Left hindlimb (tissue), 1 donor: Measurements from ENCODE around the gene AMIGO3.
"Not testable (repeated sequence)": the region's sequence is repeated elsewhere in the genome, so short reads cannot be mapped to it uniquely, and the experiment has no call there.

Source experiments
- DNase-seq: peaks from one replicate; pipeline ENCODE4 v3.0.0-alpha.2; 2018

The AMIGO3 gene

GRCh38 chr3:49719214-49719884 is at the start of gene AMIGO3:
AMIGO3 (minus strand) TSS chr3:49719684; CDS start chr3:49719465, 219 bp downstream.
- DNase-seq, result peak; percentile 94

GRCh38 chr3:49763981-49764380 is 44.5 kb upstream of the AMIGO3 start:
- no peak for DNase-seq

GRCh38 chr3:49761661-49762060 is 42.2 kb upstream of the AMIGO3 start:
- DNase-seq, result no peak

- no peak for DNase-seq
These were observed 39.7 kb upstream of the AMIGO3 start for GRCh38 chr3:49759226-49759625.

- DNase-seq, result no peak
These were observed 37.7 kb upstream of the AMIGO3 start for GRCh38 chr3:49757197-49757596.

- no peak for DNase-seq
These were observed 36.6 kb upstream of the AMIGO3 start for GRCh38 chr3:49756036-49756435.

GRCh38 chr3:49754536-49754935 is 35.1 kb upstream of the AMIGO3 start:
- DNase-seq, result no peak

GRCh38 chr3:49751501-49751900 is 32.0 kb upstream of the AMIGO3 start:
- DNase-seq, result no peak

- DNase-seq, result no peak
These were observed 30.6 kb upstream of the AMIGO3 start for GRCh38 chr3:49750056-49750455.

- not testable (repeated sequence) for DNase-seq
These were observed 29.4 kb upstream of the AMIGO3 start for GRCh38 chr3:49748874-49749273.

- no peak for DNase-seq
These were observed 28.5 kb upstream of the AMIGO3 start for GRCh38 chr3:49747792-49748480.

GRCh38 chr3:49745986-49746385 is 26.5 kb upstream of the AMIGO3 start:
- no peak for DNase-seq

GRCh38 chr3:49740427-49740826 is 20.9 kb upstream of the AMIGO3 start:
- DNase-seq, result no peak

- no peak for DNase-seq
These were observed 18.7 kb upstream of the AMIGO3 start for GRCh38 chr3:49738067-49738713.

GRCh38 chr3:49734752-49735151 is 15.3 kb upstream of the AMIGO3 start:
- DNase-seq, result no peak

GRCh38 chr3:49733551-49733950 is 14.1 kb upstream of the AMIGO3 start:
- no peak for DNase-seq

- no peak for DNase-seq
These were observed 13.1 kb upstream of the AMIGO3 start for GRCh38 chr3:49732597-49732996.

GRCh38 chr3:49729966-49730609 is 10.6 kb upstream of the AMIGO3 start:
- no peak for DNase-seq

- no peak for DNase-seq
These were observed 8.5 kb upstream of the AMIGO3 start for GRCh38 chr3:49727924-49728361.

- peak; percentile 33 for DNase-seq
These were observed 7.9 kb upstream of the AMIGO3 start for GRCh38 chr3:49727154-49727923.

GRCh38 chr3:49725906-49726681 is 6.6 kb upstream of the AMIGO3 start:
- DNase-seq, result peak; percentile 32

- peak; percentile 47 for DNase-seq
These were observed 5.1 kb upstream of the AMIGO3 start for GRCh38 chr3:49724586-49724985.
